Activated CD4-positive, CD25-positive, alpha-beta regulatory T cell treated with anti-CD3 and anti-CD28 coated beads, Interleukin-2, amount 50 U/mL, for 16 hours (primary cell): ENCODE measurements around the gene RXFP2.
A peak's percentile ranks its signal among the peaks of the same experiment; 100 is the strongest.

Experiments used
- DNase-seq: peaks from one replicate; pipeline ENCODE4 v3.0.0-alpha.2; 2020; ENCODE audit warnings: low read depth, low spot score

Gene RXFP2

DNA sequence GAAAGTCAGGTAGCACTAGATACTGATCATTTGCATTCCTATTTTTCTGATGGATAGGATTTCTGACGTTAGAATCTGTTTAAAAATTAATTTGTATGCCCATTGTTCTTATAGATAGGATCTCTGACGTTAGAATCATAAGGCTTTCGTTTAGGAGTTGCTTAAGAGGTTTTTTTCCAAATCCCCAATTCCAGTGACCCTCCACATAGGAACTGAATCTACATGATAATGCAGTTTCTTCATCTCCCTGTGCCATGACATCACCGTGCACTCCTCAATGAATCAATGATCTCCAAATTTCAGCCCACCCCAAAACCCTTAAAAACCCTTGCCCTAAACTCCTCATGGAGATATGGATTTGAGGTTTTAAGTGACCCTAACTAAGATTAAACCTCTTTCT, 87.2 kb downstream of the RXFP2 start:
- DNase-seq, result no peak

DNA sequence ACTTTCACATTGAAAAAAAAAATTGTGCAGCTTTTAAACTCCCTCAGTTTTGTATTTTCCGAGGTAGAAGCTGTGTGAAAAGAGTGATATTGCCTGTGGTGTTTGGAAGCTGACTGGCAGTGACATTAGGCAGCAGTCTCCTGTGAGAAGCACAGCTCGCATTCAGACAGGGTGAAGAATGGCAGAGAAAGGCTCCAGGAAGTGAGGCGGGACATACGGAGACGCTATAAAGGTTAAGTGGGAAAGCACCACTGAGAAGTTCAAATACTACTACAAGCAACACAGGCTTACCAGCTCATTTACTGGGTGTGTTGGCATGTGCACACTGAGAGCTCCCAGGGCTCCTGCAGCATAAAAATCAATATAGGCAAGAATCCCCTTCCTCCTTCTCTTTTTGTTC, 88.4 kb downstream of the RXFP2 start:
- DNase-seq, result no peak

DNA sequence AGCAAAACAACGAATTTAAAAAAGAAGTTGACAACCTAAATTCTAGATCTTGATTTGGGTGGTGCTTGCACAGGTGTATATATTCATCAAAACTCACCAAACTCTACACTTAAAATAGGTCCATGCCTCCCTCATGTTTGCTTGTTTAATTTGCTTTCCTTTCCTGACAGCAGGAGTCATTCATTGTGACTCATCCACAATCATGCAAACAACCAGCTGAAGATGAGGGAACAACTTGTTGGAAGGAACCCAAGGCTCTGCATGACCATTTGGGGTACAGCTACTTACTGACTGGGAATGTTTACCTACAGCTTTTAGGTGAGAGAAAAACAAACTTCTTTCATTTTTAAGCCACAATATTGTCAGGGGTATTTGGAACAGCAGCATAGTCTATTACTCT, 96.6 kb downstream of the RXFP2 start:
- DNase-seq, result no peak

DNA sequence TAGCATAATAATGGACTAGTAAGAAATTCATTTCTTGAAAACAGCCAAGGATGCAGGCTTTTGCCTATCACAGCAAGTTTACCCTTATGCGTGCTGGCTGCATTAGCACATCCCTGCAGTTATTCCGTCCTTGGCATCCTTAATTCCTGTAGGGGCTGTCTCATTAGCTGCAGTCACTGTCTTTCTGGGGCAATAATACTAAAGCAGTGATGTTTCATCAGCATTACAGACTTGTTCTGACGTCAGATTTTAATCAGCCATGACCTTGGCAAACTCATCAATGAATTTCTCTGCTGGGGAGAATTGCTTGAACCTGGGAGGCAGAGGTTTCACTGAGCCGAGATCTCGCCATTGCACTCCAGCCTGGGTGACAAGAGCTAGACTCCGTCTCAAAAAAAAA, 103.7 kb downstream of the RXFP2 start:
- no peak for DNase-seq

DNA sequence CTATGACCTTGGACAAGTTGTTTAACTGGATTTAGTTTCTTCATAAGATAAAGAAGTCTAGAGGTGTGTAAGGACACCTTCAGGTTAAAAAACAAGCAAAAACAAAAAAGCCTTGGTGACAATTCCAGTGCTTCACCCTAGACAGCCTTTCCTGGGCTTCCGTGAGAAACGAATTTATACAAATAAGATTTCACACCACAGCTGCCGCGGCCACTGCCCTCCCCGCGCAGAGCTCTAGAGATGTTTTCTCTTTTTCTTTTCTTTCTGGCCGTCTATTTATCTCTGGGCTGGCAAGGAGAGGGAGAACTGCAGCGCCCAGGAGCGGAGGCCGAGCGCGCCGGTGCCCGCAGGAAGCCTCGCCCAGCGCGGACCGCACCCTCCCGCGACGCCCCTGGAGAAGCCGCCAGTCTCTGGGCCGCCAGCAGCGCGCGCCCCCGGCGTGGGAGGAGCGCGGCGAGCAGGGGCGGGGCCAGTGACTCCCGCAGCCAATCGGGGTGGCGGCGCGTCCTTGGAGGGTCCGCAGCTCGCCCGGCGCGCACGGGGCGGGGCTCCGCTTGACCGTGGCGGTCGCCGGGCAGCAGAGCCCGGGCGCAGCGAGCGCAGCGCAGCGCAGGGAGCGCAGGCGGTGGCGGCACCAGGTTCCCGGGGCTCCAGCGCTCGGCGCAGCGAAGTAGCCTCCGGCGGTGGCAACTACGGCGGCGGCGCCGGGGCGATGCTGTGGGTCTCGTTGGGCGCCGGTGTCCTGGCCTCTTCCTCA, 107.0 kb downstream of the RXFP2 start:
- peak; percentile 6 for DNase-seq

DNA sequence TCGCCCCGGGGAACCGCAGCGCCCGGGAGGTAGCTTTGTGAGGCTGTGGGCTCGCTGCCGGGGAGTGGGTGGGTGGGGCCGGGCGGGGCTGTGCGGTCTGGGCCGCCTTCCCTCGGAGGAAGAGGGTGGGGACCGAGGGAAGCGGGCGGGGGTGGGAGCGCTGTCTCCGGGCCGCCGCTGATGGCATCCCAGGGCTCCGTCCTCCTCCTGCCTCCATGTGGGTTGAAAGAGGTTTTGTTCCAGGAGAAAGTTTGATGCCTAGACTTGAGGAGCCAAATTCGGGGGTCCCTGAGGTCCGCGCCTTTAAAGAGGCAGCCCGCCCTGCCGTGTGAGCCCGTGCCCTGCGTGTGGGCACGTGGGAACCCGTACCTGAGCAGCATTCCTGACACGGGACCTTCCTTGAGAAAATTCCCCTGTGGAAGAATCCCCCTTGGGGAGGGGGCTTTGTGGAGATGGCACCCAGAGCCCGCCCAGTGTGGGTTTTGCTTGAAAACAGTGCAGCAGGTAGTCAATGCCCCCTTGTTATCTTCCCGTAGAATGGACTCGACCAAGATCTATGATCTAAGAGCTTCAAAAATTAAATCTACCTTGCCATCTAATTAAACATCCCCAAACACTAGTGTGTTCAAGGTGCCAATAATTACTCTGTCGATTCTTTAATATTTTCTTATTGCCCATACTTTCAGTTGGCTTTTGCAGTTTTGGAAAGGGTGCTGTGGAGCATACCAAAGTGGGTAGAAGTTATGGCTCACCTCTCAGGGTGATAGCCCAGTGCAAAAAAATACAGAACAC, 107.8 kb downstream of the RXFP2 start:
- no peak for DNase-seq

DNA sequence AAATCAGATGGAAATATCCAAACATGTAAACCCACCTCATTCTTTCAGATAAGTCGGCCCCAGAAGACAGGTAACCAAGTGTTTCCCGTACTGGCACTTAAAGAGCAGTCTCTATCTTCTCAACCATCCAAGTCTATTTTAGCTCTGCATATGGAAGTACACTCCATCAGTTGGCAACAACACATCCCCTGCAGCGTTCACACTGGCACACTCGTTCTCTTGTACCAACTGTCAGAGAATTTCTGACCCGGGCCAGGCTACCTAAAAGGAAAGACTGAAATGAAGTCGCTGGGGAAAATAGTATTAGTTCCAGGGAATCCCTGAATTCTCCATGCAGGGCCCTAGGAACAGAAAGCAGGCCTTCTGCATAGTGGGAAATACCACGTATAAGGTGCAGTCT, 109.3 kb downstream of the RXFP2 start:
- no peak for DNase-seq

DNA sequence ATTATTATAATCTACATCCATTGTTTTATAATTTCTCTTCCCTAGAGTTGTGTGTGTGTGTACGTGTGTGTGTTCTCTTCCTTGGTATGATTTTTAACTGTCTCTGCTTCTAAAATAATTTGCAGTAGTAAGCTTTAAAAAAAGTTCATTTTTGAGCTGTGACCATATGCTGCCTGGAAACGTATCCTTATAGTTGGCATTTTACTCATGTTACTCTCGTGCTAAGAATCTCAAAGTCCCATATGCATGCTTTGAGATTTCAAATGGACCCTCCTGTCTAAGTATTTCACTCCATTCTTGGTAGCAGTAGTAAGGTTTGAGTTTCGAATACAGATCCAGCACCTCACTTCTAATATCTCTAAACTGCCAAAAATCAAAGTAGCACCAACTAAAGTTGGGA, 109.9 kb downstream of the RXFP2 start:
- DNase-seq, result no peak

DNA sequence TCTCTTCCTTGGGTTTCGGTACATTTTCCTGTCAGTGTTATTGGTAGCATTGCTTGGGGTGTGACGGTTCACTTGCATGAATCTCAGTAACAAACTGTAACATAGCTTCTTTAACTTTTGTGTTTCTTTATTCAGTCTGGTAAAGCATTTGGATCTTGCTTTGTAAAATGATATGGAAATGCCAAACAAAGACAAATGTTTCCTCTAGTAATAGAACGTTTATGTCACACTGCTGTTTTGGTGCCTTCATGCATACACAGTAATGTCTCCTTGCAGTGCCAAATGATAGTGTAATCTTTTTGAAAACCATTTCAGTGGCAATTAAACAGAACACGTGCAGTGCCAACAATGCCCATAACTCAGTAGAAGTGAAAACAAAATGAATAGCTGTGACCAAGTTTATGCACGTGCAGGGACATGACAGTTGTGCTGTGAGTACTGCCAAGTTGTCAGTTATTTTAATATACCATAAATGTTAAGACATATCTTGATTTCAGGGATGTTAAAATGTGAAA, 110.8 kb downstream of the RXFP2 start:
- DNase-seq, result no peak

DNA sequence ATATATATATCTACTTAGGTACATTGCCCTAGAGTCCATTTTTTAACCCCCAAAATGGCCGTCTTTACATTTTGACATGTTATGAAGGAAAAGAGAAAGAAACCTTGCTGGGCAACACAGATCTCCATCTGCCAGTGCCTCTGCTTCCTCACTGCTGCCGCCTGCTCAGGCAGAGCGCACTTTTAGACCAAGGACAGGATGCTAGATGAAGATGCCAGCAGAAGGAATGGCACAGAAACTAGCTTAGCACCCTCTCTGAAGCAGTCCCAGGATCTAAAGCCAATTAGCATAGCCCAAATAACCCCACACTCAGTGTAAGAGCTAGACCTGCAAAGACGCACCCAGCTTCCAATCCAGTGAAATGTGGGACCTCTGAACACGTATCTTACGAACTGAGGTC, 111.9 kb downstream of the RXFP2 start:
- no peak for DNase-seq
